Left ventricle myocardium inferior (tissue), 1 donor: ENCODE measurements around the gene NDUFAF5. TPM values are rescaled to one million over a fixed set of nuclear protein-coding genes. Genes with fewer than 3 reads are reported as not detected.

Experiments used
- DNase-seq: peaks from one replicate; pipeline ENCODE4 v3.0.0-alpha.2; 2020
- H3K27ac ChIP-seq: fragments of 200-600 bp; replicated peaks from 2 replicates; pipeline ENCODE4 v1.8.0; 2021
- H3K27me3 ChIP-seq: fragments of 200-600 bp; 2 replicates; pipeline ENCODE4 v1.8.0; 2021; ENCODE audit warnings: low read depth
- H3K36me3 ChIP-seq: fragments of 200-600 bp; 2 replicates; pipeline ENCODE4 v1.8.0; 2021
- H3K4me1 ChIP-seq: fragments of 200-600 bp; 2 replicates; pipeline ENCODE4 v1.8.0; 2021
- H3K4me3 ChIP-seq: fragments of 200-600 bp; 2 replicates; pipeline ENCODE4 v1.8.0; 2021; ENCODE audit warnings: mild to moderate bottlenecking, moderate library complexity
- H3K9me3 ChIP-seq: fragments of 200-600 bp; replicated peaks from 2 replicates; pipeline ENCODE4 v1.8.0; 2021
- intact Hi-C: fragments of 100-400 bp; cut with micrococcal nuclease; formaldehyde crosslinking; loops from one replicate; pipeline ENCODE4 v1.11.0; 2022
- total RNA-seq: library from RNA; stranded (reverse); fragmentation: NEBNext Ultra II Directional; extraction: Animal tissue kit (Norgen Biotek cat#: 25700); gene quantifications from one replicate; pipeline ENCODE4 v1.2.1, GENCODE V29; 2021
- TF ChIP-seq, protein P1 (sequence below): fragments of 200-600 bp; IDR thresholded peaks from 2 replicates; pipeline ENCODE4 v1.8.0; 2021; ENCODE audit warnings: antibody characterized with exemption, mild to moderate bottlenecking, borderline replicate concordance
- donor health status: DM: no; HTN: yes; CAD: no; lungs with severe emphysema.

The NDUFAF5 gene
- total RNA-seq, 1 donor from 2014 or later = 60.2 TPM

DNA sequence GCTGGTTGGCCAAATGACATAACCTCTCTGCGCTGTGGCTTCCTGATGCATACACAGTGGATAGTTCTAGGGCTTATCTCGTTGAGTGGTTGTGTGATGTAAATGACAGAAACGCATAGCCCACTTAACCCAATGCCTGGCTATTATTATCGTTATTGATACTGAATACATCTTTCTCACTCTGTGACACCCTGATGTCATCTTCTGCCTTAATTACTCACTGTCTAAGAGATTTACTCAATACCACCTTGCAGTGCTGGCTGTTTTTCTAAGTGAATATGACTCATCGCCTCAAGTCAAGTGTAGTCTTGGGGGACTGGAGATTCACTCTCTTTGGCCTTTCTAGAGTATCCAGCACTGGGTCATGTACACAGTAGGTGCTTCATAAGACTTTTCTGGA is 73.6 kb downstream of the NDUFAF5 start:
- Histone ChIP-seq H3K9me3 (no peaks in the 10 kb centered on the region), H3K27ac (no peak overlapping the region), H3K36me3 (no peaks in the 10 kb centered on the region), H3K27me3 (no peaks in the 10 kb centered on the region), H3K4me3 (no peak overlapping the region), H3K4me1 (peaks cover 13% of the 10 kb centered on the region)
- TF ChIP-seq, protein P1, sequence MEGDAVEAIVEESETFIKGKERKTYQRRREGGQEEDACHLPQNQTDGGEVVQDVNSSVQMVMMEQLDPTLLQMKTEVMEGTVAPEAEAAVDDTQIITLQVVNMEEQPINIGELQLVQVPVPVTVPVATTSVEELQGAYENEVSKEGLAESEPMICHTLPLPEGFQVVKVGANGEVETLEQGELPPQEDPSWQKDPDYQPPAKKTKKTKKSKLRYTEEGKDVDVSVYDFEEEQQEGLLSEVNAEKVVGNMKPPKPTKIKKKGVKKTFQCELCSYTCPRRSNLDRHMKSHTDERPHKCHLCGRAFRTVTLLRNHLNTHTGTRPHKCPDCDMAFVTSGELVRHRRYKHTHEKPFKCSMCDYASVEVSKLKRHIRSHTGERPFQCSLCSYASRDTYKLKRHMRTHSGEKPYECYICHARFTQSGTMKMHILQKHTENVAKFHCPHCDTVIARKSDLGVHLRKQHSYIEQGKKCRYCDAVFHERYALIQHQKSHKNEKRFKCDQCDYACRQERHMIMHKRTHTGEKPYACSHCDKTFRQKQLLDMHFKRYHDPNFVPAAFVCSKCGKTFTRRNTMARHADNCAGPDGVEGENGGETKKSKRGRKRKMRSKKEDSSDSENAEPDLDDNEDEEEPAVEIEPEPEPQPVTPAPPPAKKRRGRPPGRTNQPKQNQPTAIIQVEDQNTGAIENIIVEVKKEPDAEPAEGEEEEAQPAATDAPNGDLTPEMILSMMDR = no peak
- intact Hi-C loops = no loop called here
- no peak for DNase-seq

DNA sequence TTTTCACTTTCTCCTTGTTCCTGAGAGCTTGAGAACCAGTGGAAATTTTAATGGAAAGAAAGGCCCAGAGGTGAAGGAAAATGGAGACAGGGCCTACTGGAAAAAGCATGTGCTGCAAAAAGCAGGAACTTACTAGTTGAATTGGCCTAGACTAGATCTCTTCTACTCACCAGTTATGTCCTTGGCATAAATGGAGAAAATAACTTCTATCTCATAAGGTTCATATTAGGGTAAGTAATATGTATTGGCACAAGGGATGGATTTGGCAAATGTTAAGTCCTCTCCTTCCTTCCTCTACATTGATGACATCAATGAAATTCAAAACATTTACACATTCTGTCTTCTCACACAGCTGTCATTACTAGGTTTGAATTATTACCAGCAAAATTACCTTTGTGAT is 74.0 kb downstream of the NDUFAF5 start:
- Histone ChIP-seq H3K36me3 (no peaks in the 10 kb centered on the region), H3K4me1 (peaks cover 13% of the 10 kb centered on the region), H3K9me3 (no peaks in the 10 kb centered on the region), H3K27me3 (no peaks in the 10 kb centered on the region), H3K4me3 (no peak overlapping the region), H3K27ac (no peak overlapping the region)
- intact Hi-C loops = no loop called here
- DNase-seq = no peak
- TF ChIP-seq, protein P1 = no peak

GRCh38 chr20:13862245-13862644 is 77.4 kb downstream of the NDUFAF5 start:
- no peak for DNase-seq
- Histone ChIP-seq H3K4me1 (peaks cover 18% of the 10 kb centered on the region), H3K36me3 (no peaks in the 10 kb centered on the region), H3K27ac (no peak overlapping the region), H3K4me3 (no peak overlapping the region), H3K27me3 (no peaks in the 10 kb centered on the region), H3K9me3 (no peaks in the 10 kb centered on the region)
- intact Hi-C loops = no loop called here
- TF ChIP-seq, protein P1 = no peak

- Histone ChIP-seq H3K27me3 (no peaks in the 10 kb centered on the region), H3K27ac (no peak overlapping the region), H3K4me1 (peaks cover 12% of the 10 kb centered on the region), H3K9me3 (no peaks in the 10 kb centered on the region), H3K4me3 (no peak overlapping the region), H3K36me3 (no peaks in the 10 kb centered on the region)
- TF ChIP-seq, protein P1 = no peak
- no peak for DNase-seq
- intact Hi-C loops = no loop called here
Observed at GRCh38 chr20:13863244-13863643, 78.4 kb downstream of the NDUFAF5 start.

GRCh38 chr20:13865156-13865555 is 80.3 kb downstream of the NDUFAF5 start:
- Histone ChIP-seq H3K4me3 (no peak overlapping the region), H3K27ac (no peak overlapping the region), H3K4me1 (peaks cover 12% of the 10 kb centered on the region), H3K27me3 (no peaks in the 10 kb centered on the region), H3K36me3 (no peaks in the 10 kb centered on the region), H3K9me3 (no peaks in the 10 kb centered on the region)
- intact Hi-C loops = no loop called here
- TF ChIP-seq, protein P1 = no peak
- DNase-seq = no peak
